HG03097 (cell line): Measurements from ENCODE around the gene NOX5.

Experiments
- ATAC-seq: cut with Tn5 transposase; IDR thresholded peaks from one replicate; pipeline ENCODE4 v1.9.1; 2021; ENCODE audit not compliant: unreplicated experiment, low FRiP score

NOX5 gene

GRCh38 chr15:69094124-69094921 lies 79.8 kb downstream of the NOX5 start:
- no peak for ATAC-seq

- ATAC-seq, result no peak
These were observed 80.8 kb downstream of the NOX5 start for GRCh38 chr15:69095274-69095673.

- ATAC-seq, result no peak
These were observed 81.7 kb downstream of the NOX5 start for GRCh38 chr15:69096196-69096595.

GRCh38 chr15:69096626-69097025 lies 82.1 kb downstream of the NOX5 start:
- no peak for ATAC-seq

- no peak for ATAC-seq
These were observed 84.3 kb downstream of the NOX5 start for GRCh38 chr15:69098771-69099170.

- no peak for ATAC-seq
These were observed 85.4 kb downstream of the NOX5 start for GRCh38 chr15:69099941-69100340.

GRCh38 chr15:69100821-69101220 lies 86.3 kb downstream of the NOX5 start:
- ATAC-seq, result no peak

- peak; percentile 66 for ATAC-seq
These were observed 89.7 kb downstream of the NOX5 start for GRCh38 chr15:69104050-69104750.

- ATAC-seq, result no peak
These were observed 91.0 kb downstream of the NOX5 start for GRCh38 chr15:69105451-69105985.

- ATAC-seq, result no peak
These were observed 92.6 kb downstream of the NOX5 start for GRCh38 chr15:69107025-69107620.
